Kidney capillary endothelial cell (primary cell): Measurements from ENCODE around the gene ANKRD66.

Source experiments
- DNase-seq: peaks from one replicate; pipeline ENCODE4 v3.0.0-alpha.2; 2018; ENCODE audit warnings: low spot score

The ANKRD66 gene

DNA sequence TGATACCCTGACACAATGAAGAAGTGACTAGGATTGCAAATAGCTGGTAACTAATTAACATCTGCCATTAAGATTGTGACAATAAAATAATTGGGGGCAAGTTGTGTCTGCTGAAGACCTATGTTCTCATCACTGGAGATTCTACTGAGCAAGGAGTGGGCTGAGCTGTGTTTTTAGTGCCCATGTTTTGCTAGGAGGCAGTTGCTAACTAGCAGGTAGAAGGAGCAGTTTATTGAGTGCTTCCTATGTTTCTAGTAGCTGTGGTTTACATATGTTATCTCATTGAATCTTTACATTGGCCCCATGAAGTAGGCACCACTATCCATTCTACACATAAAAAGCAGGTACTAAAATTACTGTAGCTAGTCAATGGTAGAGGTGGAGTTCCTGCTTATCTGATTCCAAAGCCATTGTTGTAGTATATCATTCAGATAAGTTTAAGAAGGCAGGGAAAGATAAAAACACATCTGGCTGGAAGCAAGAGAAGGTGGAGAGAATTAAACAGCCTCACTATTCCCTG is 43.7 kb downstream of the ANKRD66 start:
- DNase-seq = no peak

DNA sequence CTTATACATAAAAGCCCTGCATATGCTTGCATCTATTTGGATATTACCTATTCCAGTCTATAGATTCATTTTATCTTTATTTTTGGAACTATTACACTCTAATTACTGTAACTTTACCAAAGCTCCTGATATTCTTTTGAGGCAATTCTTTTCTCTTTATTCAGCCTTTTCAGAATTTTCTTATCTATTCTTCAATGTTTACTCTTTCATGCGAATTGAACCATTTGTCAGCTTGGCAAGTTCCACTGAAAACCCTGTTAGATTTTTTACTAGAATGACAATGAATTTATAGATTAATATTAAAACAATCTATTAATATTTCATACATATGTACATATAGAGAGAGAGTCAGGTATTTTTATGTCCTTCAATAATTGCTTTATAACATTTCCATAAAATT is 45.9 kb downstream of the ANKRD66 start:
- no peak for DNase-seq

DNA sequence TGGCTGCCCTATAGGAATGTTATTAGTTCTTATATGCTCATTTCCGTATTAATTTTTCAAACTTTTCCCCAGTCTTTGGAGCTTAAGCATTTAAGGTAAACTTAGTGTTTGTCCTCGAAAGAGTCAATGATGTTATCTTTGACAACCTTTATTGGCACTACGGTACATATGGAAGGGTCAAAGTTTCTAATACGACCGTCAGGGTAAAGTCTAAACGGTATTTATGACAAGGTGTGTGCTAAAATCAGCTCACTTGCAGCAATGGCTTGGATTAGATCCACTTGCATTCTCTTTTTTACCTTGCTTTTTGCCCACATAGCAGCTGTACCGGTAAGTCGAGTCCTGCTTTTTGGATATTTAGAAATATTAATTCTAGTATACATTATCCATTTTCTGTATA is 46.4 kb downstream of the ANKRD66 start, which contains the start of gene MEP1A:
Gene MEP1A, plus strand, starts transcription at position 252 of the 400 bp plus-strand sequence. Its CDS starts 10 bp downstream, at position 262.
- DNase-seq = no peak

DNA sequence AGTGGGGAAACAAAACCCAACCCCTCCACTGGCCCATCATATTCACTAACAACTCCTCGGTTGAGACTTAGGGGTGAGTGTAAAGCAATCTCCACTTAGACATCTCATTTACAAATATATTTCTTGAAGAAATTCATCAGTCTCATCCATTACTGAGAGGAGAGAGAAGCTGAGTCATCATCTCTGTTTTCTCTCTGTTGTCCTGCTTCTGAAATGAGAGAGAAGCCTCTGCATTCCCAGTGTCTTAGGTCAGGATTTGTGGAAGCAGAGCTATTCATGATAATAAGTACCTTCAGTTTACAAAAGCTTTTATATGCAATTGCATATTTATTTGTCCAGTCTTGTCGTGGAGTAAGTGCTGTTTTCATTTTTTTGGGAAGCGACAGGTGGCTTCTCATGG is 47.3 kb downstream of the ANKRD66 start:
- DNase-seq = no peak

DNA sequence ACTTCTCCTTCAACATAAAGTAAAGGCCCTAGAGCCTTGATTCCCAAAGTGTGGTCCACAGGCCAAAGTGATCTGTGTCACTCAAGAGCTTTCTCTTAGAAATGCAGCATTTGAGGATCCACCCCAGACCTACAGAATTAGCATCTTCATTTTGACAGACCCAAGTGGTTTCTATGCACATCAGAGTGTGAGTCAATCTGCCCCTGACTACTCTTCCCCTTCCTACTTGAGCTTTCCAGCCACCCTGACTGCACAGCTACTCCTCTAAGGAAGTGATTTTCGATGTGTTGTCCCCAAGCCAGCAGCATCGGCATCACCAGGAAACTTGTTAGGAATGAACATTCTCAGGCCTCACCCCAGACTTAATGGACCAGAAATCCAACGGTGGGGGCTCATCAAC is 49.1 kb downstream of the ANKRD66 start:
- no peak for DNase-seq

DNA sequence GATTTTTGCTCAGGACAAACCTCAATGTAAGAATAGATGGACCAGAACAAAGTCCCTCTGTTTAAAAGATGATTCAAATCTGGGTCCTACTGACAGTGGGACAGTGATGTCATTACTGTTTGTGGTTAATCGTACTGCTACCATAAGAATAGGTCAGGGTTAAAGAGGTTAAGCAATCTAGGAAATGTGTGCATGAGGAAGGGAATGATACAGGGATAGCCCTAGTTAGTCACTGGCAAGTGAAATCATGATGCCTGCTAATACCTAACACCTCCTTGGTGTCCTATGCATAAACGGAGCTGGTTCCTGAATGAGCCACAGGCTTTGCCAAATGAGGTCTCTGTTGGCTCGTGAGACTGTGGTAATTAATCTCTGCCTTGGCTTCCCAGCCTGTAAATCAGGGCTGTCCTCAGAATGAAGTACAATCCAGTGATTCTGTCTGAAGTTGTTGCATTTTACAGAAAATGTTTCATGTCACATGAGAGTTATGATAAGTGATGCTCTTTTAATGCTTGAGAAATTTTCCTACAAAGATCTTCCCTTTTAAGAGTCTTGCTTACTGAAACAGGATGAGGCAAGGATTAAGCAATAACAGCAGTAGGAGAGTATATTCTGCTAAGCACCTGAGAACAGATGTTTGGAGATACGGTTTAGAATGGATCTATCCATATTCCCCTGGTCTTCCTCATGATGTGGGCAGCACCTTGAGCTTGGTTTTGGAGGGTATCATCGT is 50.3 kb downstream of the ANKRD66 start:
- DNase-seq = no peak

DNA sequence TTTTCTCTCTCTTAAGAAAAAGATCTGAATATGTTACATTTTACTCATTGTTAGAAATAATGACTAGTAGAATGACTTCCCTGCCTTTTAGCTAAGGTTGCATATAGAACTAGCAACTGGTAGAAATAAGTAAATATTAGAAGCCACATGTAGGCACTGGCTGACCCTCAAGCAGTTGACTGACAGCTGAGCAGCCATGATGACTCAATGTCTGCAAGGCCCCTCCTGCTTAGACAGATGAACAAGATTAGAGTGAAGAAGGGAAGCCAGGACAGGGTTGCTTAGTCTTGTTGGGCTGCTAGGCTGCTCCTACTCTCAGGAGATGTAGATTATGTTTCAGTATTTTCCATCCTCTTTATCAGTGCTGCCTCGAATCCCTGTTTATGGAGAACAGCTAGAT is 52.9 kb downstream of the ANKRD66 start:
- no peak for DNase-seq

DNA sequence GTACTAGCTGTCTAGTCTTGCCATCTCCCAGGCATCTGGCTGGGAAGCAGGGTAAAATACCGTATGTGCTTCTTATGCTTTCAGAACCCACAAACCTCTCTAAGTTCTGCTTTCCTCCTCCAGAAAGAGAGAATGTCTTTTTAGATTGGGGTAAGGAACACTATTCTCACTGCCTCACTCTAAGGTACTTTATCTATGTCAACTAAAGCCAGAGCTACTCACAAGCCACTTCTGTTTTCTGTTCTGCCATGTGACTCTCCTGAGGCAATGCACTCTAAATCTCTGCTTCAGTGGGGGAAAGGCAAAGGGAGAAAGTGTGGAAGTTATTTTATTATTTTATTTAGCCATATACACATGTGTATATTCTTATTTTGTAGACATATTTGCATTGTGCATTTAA is 62.1 kb downstream of the ANKRD66 start:
- DNase-seq = no peak
